Tibial nerve (tissue), 4 donors: ENCODE results near the gene IL1A.

Experiments used
- EP300 ChIP-seq, 2 donors: sonication (generic); formaldehyde crosslinking; IDR thresholded peaks; one replicate each; pipeline ENCODE4 v1.6.1; 2017; ENCODE audit warnings: antibody characterized with exemption in 2 of 2, mild to moderate bottlenecking in 1 of 2
- POLR2A ChIP-seq, 2 donors: fragments of 450-650 bp; IDR thresholded peaks; one replicate each; pipeline ENCODE4 v1.6.1; 2017; ENCODE audit warnings: antibody characterized with exemption in 2 of 2, mild to moderate bottlenecking in 2 of 2, moderate library complexity in 2 of 2
- TF ChIP-seq, protein P1 (sequence below), 5 experiments: fragments of 200-600 bp in 3 of 5; fragments of 450-650 bp in 2 of 5; sonication (generic) in 3 of 5; IDR thresholded peaks; one replicate each; pipeline ENCODE4 v1.5.1; 2016 to 2019; ENCODE audit warnings: antibody characterized with exemption in 5 of 5, mild to moderate bottlenecking in 3 of 5, moderate library complexity in 2 of 5

- TF ChIP-seq POLR2A (IDR thresholded peaks at IDR 0.05): no peak
- TF ChIP-seq, protein P1, sequence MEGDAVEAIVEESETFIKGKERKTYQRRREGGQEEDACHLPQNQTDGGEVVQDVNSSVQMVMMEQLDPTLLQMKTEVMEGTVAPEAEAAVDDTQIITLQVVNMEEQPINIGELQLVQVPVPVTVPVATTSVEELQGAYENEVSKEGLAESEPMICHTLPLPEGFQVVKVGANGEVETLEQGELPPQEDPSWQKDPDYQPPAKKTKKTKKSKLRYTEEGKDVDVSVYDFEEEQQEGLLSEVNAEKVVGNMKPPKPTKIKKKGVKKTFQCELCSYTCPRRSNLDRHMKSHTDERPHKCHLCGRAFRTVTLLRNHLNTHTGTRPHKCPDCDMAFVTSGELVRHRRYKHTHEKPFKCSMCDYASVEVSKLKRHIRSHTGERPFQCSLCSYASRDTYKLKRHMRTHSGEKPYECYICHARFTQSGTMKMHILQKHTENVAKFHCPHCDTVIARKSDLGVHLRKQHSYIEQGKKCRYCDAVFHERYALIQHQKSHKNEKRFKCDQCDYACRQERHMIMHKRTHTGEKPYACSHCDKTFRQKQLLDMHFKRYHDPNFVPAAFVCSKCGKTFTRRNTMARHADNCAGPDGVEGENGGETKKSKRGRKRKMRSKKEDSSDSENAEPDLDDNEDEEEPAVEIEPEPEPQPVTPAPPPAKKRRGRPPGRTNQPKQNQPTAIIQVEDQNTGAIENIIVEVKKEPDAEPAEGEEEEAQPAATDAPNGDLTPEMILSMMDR (IDR thresholded peaks at IDR 0.05): no peak
- no peak for TF ChIP-seq EP300 (IDR thresholded peaks at IDR 0.05)
Measured at GRCh38 chr2:112833976-112834375, 49.7 kb upstream of the IL1A start.
